ENCODE results near the gene CRYL1. TPM values are rescaled to one million over a fixed set of nuclear protein-coding genes. Genes with fewer than 3 reads are reported as not detected.

Gene CRYL1
- total RNA-seq, 1 experiment from 2014 or later: 3.7 TPM

- H2BK12ac ChIP-seq (ENCODE audit: insufficient read length, low read depth, low read length): no peak overlapping the region
- H3K4ac ChIP-seq (ENCODE audit: low read depth, low read length): no peak overlapping the region
- H3K9me3 ChIP-seq (ENCODE audit: control insufficient read depth, low read depth, low read length): no peaks in the 10 kb centered on the region
- H3K23me2 ChIP-seq (ENCODE audit: insufficient read length, low read depth, low read length, poor library complexity, severe bottlenecking): no peaks in the 10 kb centered on the region
- no peak overlapping the region for H3K23ac ChIP-seq (ENCODE audit: insufficient read length, low read depth, low read length)
- H3K79me1 ChIP-seq (ENCODE audit: insufficient read depth, low read depth, low read length, poor library complexity, severe bottlenecking): no peaks in the 10 kb centered on the region
- DNase-seq: no peak
- H3K14ac ChIP-seq (ENCODE audit: insufficient read depth, low read length): no peak overlapping the region
- H3K9ac ChIP-seq (ENCODE audit: extremely low read depth, insufficient read length, low read length): no peak overlapping the region
- no peak overlapping the region for H4K5ac ChIP-seq (ENCODE audit: insufficient read length, low read depth, low read length)
- no peak overlapping the region for H4K91ac ChIP-seq (ENCODE audit: insufficient read length, low read depth, low read length)
- TF ChIP-seq CTCF (conservative IDR thresholded peaks at IDR 0.05): no peak
- H3K27me3 Mint-ChIP-seq (ENCODE audit: low read depth): peaks cover 1% of the 10 kb centered on the region
- no peak overlapping the region for H3K56ac ChIP-seq (ENCODE audit: insufficient read length, low read depth, low read length)
- no peak overlapping the region for H3K18ac ChIP-seq (ENCODE audit: insufficient read length, low read depth, low read length)
- H3K4me3 Mint-ChIP-seq: no peak overlapping the region
- no peaks in the 10 kb centered on the region for H3K27me3 ChIP-seq (ENCODE audit: insufficient read depth, low read length)
- H4K8ac ChIP-seq (replicated peaks; ENCODE audit: insufficient read length, low read depth, low read length): no peak overlapping the region
- H3K4me1 ChIP-seq (ENCODE audit: insufficient read depth, low read length): no peaks in the 10 kb centered on the region
- H2AK5ac ChIP-seq (ENCODE audit: insufficient read length, low read length): no peak overlapping the region
- H3K27ac ChIP-seq (ENCODE audit: insufficient read length, low read depth, low read length): no peak overlapping the region
- no peak overlapping the region for H2BK5ac ChIP-seq (ENCODE audit: insufficient read length, low read length)
- H2BK120ac ChIP-seq (ENCODE audit: low read depth, low read length, poor library complexity, severe bottlenecking): no peak overlapping the region
- peaks cover 0 to 2% of the 10 kb centered on the region in 2 experiments; a peak in 1 of 5 replicates for H3K9me3 Mint-ChIP-seq
- H3K79me2 ChIP-seq (ENCODE audit: insufficient read depth, low read length): no peaks in the 10 kb centered on the region
- no peak overlapping the region; a peak in 1 of 7 replicates for H3K27ac Mint-ChIP-seq
- H3K4me1 Mint-ChIP-seq: peaks cover 4% of the 10 kb centered on the region in 2 experiments; a peak in 2 of 4 replicates
- H2BK20ac ChIP-seq (ENCODE audit: low read depth, low read length, poor library complexity, severe bottlenecking): no peak overlapping the region
- no CpG with 5 or more reads among the region's 7 CpGs for WGBS (ENCODE audit: extremely low coverage, insufficient read length, low lambda C conversion rate)
- no peak overlapping the region for H3K4me2 ChIP-seq (ENCODE audit: insufficient read depth, insufficient read length, low read length)
- no peak overlapping the region for H2BK15ac ChIP-seq (ENCODE audit: low read depth, low read length)
- H3T11ph ChIP-seq (ENCODE audit: low read length): no peak overlapping the region
- no peaks in the 10 kb centered on the region for H4K20me1 ChIP-seq (ENCODE audit: control insufficient read depth, insufficient read depth, insufficient read length)
- H2AFZ ChIP-seq (ENCODE audit: low read length): no peak overlapping the region
- H3K36me3 Mint-ChIP-seq (ENCODE audit: insufficient read depth in 1 of 3, low read depth in 3 of 3): no peaks in the 10 kb centered on the region; a peak in 1 of 7 replicates
Observed at GRCh38 chr13:20400774-20401173, 124.9 kb downstream of the CRYL1 start.
